ENCODE data around the gene DIP2A. TPM values are rescaled to one million over a fixed set of nuclear protein-coding genes. Genes with fewer than 3 reads are reported as not detected.

DIP2A gene
- total and polyA plus RNA-seq, 7 donors = 7.3 to 12.2 (median 11.0) TPM

DNA sequence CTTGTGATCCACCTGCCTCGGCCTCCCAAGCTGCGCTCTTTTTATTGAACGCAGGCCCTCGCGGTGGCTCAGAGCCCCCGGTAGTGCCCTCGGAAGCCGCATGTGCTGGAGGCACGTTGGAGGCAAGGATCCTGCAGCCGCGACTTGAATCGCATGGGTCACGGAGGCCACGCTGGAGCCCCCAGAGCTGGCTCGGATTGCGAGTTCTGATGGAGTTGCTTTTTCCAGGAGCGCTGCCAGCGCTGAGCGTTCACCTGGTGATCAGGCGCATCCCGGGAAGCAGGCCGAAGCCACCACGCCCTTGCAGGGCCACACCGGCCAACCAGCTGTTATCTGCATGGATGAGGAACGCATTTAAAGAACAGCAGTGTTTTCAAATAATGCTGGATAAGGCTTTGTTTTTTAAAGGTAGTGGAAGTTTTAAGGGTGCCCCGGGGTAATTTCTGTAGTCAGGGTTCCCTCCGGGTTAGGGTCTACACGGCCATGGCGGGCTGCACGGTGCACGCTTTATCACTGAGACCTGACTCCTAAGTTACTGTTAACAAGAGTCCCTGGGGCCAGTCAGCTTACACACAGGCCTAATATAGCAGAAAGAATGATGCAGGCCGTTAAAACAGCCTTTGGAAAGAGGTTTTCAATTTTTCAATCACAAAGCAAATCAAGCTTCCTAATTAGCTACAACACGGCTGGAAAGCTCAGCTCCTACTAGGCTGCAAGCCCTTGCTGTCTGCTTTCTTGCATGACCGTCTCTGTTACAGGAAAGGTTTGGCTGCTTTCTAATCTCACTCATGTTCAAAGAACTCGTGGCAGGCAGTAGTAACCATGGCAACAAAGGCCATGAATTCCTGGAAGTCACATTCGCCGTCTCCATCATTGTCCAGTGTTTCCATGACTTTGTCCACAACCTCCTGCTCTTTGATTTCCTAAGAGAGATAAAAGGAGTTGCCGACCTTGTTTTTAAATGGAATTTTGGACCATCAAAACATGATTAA lies 140.2 kb downstream of the DIP2A start:
- WGBS, 3 donors = 63 to 68% (median 65%) methylated on average over 38 of the region's 38 CpGs
- Histone ChIP-seq H3K4me3 (no peak overlapping the region), H3K27me3 (ENCODE audit: insufficient read depth in 3 of 3, low read length in 2 of 3) (no peaks in the 10 kb centered on the region), H3K9me3 (peaks cover 10% of the 10 kb centered on the region), H3K4me1 (no peaks in the 10 kb centered on the region), H3K36me3 (ENCODE audit: insufficient read depth in 1 of 2, low read depth in 1 of 2) (no peaks in the 10 kb centered on the region), H3K27ac (no peak overlapping the region)
- TF ChIP-seq, protein P1, sequence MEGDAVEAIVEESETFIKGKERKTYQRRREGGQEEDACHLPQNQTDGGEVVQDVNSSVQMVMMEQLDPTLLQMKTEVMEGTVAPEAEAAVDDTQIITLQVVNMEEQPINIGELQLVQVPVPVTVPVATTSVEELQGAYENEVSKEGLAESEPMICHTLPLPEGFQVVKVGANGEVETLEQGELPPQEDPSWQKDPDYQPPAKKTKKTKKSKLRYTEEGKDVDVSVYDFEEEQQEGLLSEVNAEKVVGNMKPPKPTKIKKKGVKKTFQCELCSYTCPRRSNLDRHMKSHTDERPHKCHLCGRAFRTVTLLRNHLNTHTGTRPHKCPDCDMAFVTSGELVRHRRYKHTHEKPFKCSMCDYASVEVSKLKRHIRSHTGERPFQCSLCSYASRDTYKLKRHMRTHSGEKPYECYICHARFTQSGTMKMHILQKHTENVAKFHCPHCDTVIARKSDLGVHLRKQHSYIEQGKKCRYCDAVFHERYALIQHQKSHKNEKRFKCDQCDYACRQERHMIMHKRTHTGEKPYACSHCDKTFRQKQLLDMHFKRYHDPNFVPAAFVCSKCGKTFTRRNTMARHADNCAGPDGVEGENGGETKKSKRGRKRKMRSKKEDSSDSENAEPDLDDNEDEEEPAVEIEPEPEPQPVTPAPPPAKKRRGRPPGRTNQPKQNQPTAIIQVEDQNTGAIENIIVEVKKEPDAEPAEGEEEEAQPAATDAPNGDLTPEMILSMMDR (IDR thresholded peaks at IDR 0.05) = no peak
- intact Hi-C loops (cut with DNase I) = no loop called here
- no peak for DNase-seq
- ATAC-seq = no peak

DNA sequence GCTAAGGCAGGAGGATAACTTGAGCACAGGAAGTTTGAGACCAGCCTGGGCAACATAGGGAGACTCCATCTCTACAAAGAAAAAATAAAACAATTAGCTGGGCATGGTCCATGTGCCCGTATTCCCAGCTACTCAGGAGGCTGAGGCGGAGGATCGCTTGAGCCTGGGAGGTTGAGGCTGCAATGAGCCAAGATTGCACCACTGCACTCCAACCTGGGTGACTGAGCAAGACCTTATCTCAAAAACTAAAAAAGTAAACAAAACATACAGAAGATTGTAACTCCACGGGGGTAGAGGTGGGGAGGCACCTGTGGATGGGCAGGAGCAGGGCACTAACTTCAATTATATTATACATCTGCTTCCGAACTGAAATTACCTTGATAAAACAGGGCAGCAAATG lies 141.6 kb downstream of the DIP2A start:
- Histone ChIP-seq H3K4me3 (no peak overlapping the region), H3K27ac (no peak overlapping the region), H3K4me1 (no peaks in the 10 kb centered on the region), H3K9me3 (no peaks in the 10 kb centered on the region), H3K36me3 (ENCODE audit: insufficient read depth in 1 of 2, low read depth in 1 of 2) (no peaks in the 10 kb centered on the region), H3K27me3 (ENCODE audit: insufficient read depth in 3 of 3, low read length in 2 of 3) (no peaks in the 10 kb centered on the region)
- ATAC-seq (no peak), DNase-seq (no peak)
- WGBS, 3 donors = 85 to 97% (median 92%) methylated on average over 5 of the region's 5 CpGs
- TF ChIP-seq, protein P1 (IDR thresholded peaks at IDR 0.05) = no peak
- intact Hi-C loops (cut with DNase I) = no loop called here

DNA sequence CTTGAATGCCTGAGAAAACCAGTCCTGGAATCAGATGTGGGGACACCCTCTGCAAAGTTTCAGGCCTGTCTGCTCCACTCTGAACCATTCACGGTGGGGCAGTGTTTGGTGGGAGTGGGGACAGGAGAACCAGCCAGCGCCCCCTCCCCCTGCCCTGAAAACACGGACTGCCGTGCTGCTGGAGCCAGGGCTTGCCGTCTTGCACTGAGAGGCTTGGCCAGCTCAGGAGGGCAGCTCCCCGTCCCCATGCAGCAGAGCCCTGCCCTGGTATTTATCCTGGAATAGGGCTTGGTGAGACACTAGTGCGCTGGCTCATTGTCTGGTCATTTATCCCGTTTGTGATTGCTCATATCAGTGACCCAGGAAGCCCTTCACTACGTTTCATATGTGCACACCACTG lies 142.3 kb downstream of the DIP2A start:
- Histone ChIP-seq H3K9me3 (no peaks in the 10 kb centered on the region), H3K4me1 (no peaks in the 10 kb centered on the region), H3K4me3 (no peak overlapping the region), H3K27me3 (ENCODE audit: insufficient read depth in 3 of 3, low read length in 2 of 3) (no peaks in the 10 kb centered on the region), H3K36me3 (ENCODE audit: insufficient read depth in 1 of 2, low read depth in 1 of 2) (no peaks in the 10 kb centered on the region), H3K27ac (no peak overlapping the region)
- no peak for DNase-seq
- TF ChIP-seq, protein P1 (IDR thresholded peaks at IDR 0.05) = no peak
- ATAC-seq = no peak
- 55 to 74% (median 70%) methylated on average over 9 of the region's 9 CpGs for WGBS, 3 donors
- intact Hi-C loops (cut with DNase I) = no loop called here

DNA sequence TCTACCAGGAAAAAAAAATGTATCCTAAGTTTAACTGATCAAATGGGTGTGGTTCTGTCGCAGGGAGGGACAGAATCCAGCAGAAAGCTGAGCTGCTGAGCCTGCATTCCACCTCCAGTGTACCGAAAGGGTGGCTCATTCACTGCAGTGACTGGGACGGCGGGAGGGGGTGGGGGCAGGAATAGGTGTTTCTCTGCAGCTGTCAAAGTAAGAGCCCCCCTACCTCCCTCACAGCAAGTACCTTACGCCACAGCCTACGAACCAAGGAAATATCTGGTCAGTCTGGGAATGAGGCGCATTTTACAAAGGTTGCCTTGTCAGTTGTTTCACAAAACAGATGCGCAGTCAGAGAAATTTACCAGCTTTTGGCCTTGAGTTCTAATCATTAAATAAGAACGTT lies 144.5 kb downstream of the DIP2A start:
- Histone ChIP-seq H3K27ac (no peak overlapping the region), H3K4me1 (no peaks in the 10 kb centered on the region), H3K9me3 (no peaks in the 10 kb centered on the region), H3K27me3 (ENCODE audit: insufficient read depth in 3 of 3, low read length in 2 of 3) (peaks cover 0 to 5% (median 1%) of the 10 kb centered on the region in 3 donors), H3K36me3 (ENCODE audit: insufficient read depth in 1 of 2, low read depth in 1 of 2) (no peaks in the 10 kb centered on the region), H3K4me3 (no peak overlapping the region)
- intact Hi-C loops (cut with DNase I) = no loop called here
- WGBS, 3 donors = 39 to 52% (median 43%) methylated on average over 7 to 9 of the region's 9 CpGs
- TF ChIP-seq, protein P1 (IDR thresholded peaks at IDR 0.05) = no peak
- ATAC-seq (no peak), DNase-seq (no peak)
